HG02943 (cell line): ENCODE data around the gene XCL1.

ENCODE experiments used
- ATAC-seq: cut with Tn5 transposase; IDR thresholded peaks from one replicate; pipeline ENCODE4 v1.9.1; 2021; ENCODE audit warnings: mild to moderate bottlenecking, low read depth, moderate library complexity; ENCODE audit not compliant: unreplicated experiment

Gene XCL1

GRCh38 chr1:168601051-168601450, 24.6 kb downstream of the XCL1 start:
- no peak for ATAC-seq

GRCh38 chr1:168603501-168604110, 27.2 kb downstream of the XCL1 start:
- peak; percentile 63 for ATAC-seq

GRCh38 chr1:168605443-168605842, 29.0 kb downstream of the XCL1 start:
- no peak for ATAC-seq

GRCh38 chr1:168606096-168606495, 29.7 kb downstream of the XCL1 start:
- no peak for ATAC-seq

GRCh38 chr1:168607872-168608428, 31.5 kb downstream of the XCL1 start:
- ATAC-seq = no peak

GRCh38 chr1:168608796-168609715, 32.7 kb downstream of the XCL1 start:
- no peak for ATAC-seq

- ATAC-seq = no peak
These were observed 33.5 kb downstream of the XCL1 start for GRCh38 chr1:168609741-168610510.

- ATAC-seq = no peak
These were observed 36.6 kb downstream of the XCL1 start for GRCh38 chr1:168613038-168613451.

- ATAC-seq = no peak
These were observed 37.4 kb downstream of the XCL1 start for GRCh38 chr1:168613691-168614231.

- no peak for ATAC-seq
These were observed 37.8 kb downstream of the XCL1 start for GRCh38 chr1:168614235-168614634.

GRCh38 chr1:168615965-168616364, 39.6 kb downstream of the XCL1 start:
- no peak for ATAC-seq

- no peak for ATAC-seq
These were observed 41.8 kb downstream of the XCL1 start for GRCh38 chr1:168617974-168618750.

GRCh38 chr1:168618886-168619285, 42.5 kb downstream of the XCL1 start:
- ATAC-seq = no peak

- no peak for ATAC-seq
These were observed 45.0 kb downstream of the XCL1 start for GRCh38 chr1:168621356-168621755.

- no peak for ATAC-seq
These were observed 46.8 kb downstream of the XCL1 start for GRCh38 chr1:168623003-168623828.

GRCh38 chr1:168623831-168624230, 47.4 kb downstream of the XCL1 start:
- ATAC-seq = no peak

- ATAC-seq = no peak
These were observed 49.9 kb downstream of the XCL1 start for GRCh38 chr1:168626326-168626725.

- ATAC-seq = no peak
These were observed 51.0 kb downstream of the XCL1 start for GRCh38 chr1:168627370-168627769.

GRCh38 chr1:168628807-168629206, 52.4 kb downstream of the XCL1 start:
- no peak for ATAC-seq
